ENCODE measurements around the gene PRSS35.
"Not testable (repeated sequence)": the region's sequence is repeated elsewhere in the genome, so short reads cannot be mapped to it uniquely, and the experiment has no call there.

Gene PRSS35

GRCh38 chr6:83536647-83537589 lies 24.6 kb downstream of the PRSS35 start:
- DNase-seq (ENCODE audit: low read depth), result no peak
- in situ Hi-C loops (cut with HindIII; ENCODE audit: low sequenced_read_pairs), result no loop called here
- TF ChIP-seq CTCF (IDR thresholded peaks at IDR 0.05; ENCODE audit: low read depth, low read length, missing control alignments), result no peak
- H3K4me3 ChIP-seq (ENCODE audit: low read depth, low read length), result no peak overlapping the region

GRCh38 chr6:83539678-83540077 lies 27.3 kb downstream of the PRSS35 start:
- TF ChIP-seq CTCF (IDR thresholded peaks at IDR 0.05; ENCODE audit: low read depth, low read length, missing control alignments), result no peak
- no peak for DNase-seq (ENCODE audit: low read depth)
- in situ Hi-C loops (cut with HindIII; ENCODE audit: low sequenced_read_pairs), result no loop called here
- H3K4me3 ChIP-seq (ENCODE audit: low read depth, low read length), result no peak overlapping the region

- no peak for DNase-seq (ENCODE audit: low read depth)
- TF ChIP-seq CTCF (IDR thresholded peaks at IDR 0.05; ENCODE audit: low read depth, low read length, missing control alignments), result no peak
- no peak overlapping the region for H3K4me3 ChIP-seq (ENCODE audit: low read depth, low read length)
- in situ Hi-C loops (cut with HindIII; ENCODE audit: low sequenced_read_pairs), result no loop called here
These were observed 34.3 kb downstream of the PRSS35 start for GRCh38 chr6:83546636-83547035.

- in situ Hi-C loops (cut with HindIII; ENCODE audit: low sequenced_read_pairs); DNase-seq (ENCODE audit: low read depth); H3K4me3 ChIP-seq (ENCODE audit: low read depth, low read length): not testable (repeated sequence)
These were observed 38.1 kb downstream of the PRSS35 start for GRCh38 chr6:83550482-83550881.

- DNase-seq (ENCODE audit: low read depth); H3K4me3 ChIP-seq (ENCODE audit: low read depth, low read length); in situ Hi-C loops (cut with HindIII; ENCODE audit: low sequenced_read_pairs): not testable (repeated sequence)
These were observed 39.4 kb downstream of the PRSS35 start for GRCh38 chr6:83551748-83552147.

GRCh38 chr6:83556871-83557270 lies 44.5 kb downstream of the PRSS35 start:
- DNase-seq (ENCODE audit: low read depth), result no peak
- in situ Hi-C loops (cut with HindIII; ENCODE audit: low sequenced_read_pairs), result no loop called here
- no peak for TF ChIP-seq CTCF (IDR thresholded peaks at IDR 0.05; ENCODE audit: low read depth, low read length, missing control alignments)
- no peak overlapping the region for H3K4me3 ChIP-seq (ENCODE audit: low read depth, low read length)

GRCh38 chr6:83558975-83559374 lies 46.6 kb downstream of the PRSS35 start:
- DNase-seq (ENCODE audit: low read depth), result no peak
- TF ChIP-seq CTCF (IDR thresholded peaks at IDR 0.05; ENCODE audit: low read depth, low read length, missing control alignments), result no peak
- in situ Hi-C loops (cut with HindIII; ENCODE audit: low sequenced_read_pairs), result no loop called here
- no peak overlapping the region for H3K4me3 ChIP-seq (ENCODE audit: low read depth, low read length)

GRCh38 chr6:83571663-83572185 lies 59.4 kb downstream of the PRSS35 start:
- H3K4me3 ChIP-seq (ENCODE audit: low read depth, low read length); DNase-seq (ENCODE audit: low read depth); in situ Hi-C loops (cut with HindIII; ENCODE audit: low sequenced_read_pairs): not testable (repeated sequence)

Data from astrocyte of the cerebellum (primary cell).